GM19395 (cell line): ENCODE measurements around the gene PAPPA2.
A peak's percentile ranks its signal among the peaks of the same experiment; 100 is the strongest.
"Not testable (repeated sequence)": the region's sequence is repeated elsewhere in the genome, so short reads cannot be mapped to it uniquely, and the experiment has no call there.

Experiments
- ATAC-seq: cut with Tn5 transposase; IDR thresholded peaks from one replicate; pipeline ENCODE4 v1.9.1; 2021; ENCODE audit warnings: mild to moderate bottlenecking, moderate library complexity; ENCODE audit not compliant: unreplicated experiment

The PAPPA2 gene

GRCh38 chr1:176545034-176545639 is 82.2 kb downstream of the PAPPA2 start:
- no peak for ATAC-seq

DNA sequence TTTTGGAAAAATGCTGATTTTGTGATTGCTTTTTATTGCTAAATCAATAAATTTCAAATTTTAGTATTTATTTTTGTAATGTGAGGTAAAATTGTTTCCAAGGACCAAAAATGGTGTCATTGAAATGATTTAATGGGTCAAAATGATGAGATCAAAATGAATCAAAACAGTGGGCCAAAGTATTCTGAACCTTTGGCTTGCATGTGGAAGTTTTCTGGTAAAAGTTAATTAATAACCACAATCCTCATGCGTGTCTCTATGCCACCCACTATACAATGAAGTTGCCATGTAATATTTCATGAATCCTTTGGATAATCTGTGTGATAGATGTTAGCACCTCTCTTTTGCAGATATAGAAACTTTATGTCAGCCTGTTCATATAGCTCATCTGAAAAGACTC is 83.8 kb downstream of the PAPPA2 start:
- ATAC-seq: no peak

DNA sequence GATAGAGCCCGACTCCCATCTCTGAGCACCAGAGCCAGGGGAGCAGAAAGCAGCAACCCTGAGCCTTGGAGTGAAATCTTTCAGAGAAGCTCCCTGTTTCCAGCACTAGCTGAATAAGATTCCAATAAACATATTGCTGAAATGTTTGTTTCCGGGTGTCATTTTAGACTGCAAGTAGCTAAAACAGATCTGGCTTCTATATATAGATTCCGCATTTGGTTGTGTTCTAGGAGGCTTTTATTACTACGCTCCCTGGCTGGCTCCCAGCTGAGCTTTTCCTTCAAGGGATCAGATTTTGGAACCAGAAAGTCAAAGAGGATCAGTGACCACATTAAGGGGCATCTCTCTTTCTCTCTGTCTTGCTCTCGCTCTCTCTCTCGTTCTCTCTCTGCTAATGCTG is 88.2 kb downstream of the PAPPA2 start:
- ATAC-seq: no peak

DNA sequence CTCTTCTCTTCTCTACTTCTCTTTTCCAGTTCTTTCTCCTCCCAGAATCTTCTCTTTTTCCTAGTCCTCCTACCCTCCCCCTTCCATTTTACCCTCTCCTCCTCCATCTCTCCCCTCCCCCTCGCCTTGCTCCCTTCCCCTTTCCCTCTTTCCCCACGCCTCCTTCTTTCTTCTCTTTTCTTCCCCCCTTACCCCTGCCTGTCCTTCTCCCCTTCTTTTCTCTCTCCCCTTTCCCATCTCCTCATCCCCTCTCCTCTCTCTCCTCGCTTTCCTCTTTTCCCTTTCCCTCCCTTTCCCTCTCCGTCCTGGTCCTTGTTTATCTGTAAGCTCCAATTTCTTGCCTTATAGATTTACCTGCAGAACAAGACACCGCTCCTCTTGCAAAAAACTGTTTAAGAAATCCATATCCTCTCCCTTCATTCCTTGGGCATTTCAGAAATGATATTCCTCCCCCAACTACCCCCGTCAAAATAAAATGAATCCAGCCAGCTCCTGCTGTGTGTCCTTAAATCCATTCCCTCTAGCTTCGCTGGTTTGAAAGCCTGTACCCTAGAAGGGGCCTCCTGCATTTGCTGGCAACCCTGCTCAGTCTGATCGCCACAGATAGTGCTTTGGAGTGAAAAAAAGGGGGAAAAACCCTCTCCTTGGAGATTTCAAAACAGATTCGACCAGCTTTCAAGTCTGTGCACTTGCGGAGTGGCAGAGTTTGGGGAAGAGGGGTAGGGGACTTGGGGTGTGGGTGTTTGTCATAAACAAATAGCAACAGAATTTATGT is 89.4 kb downstream of the PAPPA2 start:
- no peak for ATAC-seq

DNA sequence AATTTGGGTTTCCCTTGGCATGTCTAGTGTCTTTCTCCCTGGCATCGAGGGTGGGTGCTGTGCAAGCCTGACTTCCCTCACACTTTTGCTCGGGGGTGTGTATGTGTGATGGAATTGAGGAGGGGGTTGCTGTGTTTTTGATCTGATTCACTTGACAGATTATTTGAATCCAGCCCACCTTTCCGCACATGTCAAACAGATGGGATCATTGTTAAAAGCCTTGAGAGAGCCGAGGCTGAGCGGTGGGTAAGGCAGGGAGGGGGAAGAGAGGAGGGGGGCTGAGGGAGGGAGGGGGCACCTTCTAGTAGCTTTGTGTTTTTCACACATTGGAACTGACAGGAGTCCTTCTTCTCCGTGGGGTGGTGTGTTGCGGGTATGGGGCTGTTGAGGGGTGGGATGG is 90.0 kb downstream of the PAPPA2 start:
- ATAC-seq: no peak

GRCh38 chr1:176556288-176556687 is 93.3 kb downstream of the PAPPA2 start:
- no peak for ATAC-seq

GRCh38 chr1:176557543-176558258 is 94.7 kb downstream of the PAPPA2 start:
- ATAC-seq: no peak

DNA sequence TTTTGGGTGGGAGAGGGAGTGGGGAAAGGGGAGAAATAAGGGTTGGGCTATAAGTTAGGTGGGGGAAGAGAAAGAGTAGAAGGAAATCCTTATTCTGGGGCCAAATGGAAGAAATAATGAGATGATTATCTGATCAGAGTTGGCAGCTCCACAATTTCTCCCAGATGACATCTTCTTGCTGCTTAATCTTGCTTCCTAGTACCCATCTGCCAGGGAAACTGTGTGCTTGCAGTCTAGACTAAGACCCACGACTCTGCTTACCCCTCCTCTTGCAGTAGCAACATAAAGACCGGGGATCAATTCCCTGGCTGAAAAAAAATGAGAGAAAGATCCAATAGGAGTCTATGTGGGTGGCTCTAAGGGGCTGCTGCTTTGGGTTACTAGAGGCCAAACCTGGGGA is 95.6 kb downstream of the PAPPA2 start:
- ATAC-seq: no peak

GRCh38 chr1:176559474-176559873 is 96.5 kb downstream of the PAPPA2 start:
- ATAC-seq: no peak

DNA sequence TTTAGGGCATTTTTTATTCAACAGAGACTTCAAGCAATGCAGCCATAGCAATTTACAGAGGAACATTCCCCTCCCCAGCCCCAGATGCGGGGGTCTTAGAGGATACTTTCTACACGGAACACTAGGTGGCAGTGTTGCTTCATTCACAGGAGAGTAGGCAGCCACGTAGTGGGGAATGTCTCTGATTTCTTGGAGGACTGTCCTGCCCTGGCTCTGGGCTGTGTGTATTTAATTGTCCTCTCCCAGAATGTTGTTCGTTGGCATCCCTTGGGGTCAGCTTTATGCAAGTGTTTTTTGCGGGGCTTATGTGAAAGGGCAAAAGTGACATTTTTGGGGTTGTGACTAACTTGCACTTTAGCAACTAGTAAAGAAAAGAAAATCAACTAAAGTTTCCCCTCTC is 96.9 kb downstream of the PAPPA2 start:
- ATAC-seq: peak; percentile 85

GRCh38 chr1:176560681-176561080 is 97.7 kb downstream of the PAPPA2 start:
- no peak for ATAC-seq

DNA sequence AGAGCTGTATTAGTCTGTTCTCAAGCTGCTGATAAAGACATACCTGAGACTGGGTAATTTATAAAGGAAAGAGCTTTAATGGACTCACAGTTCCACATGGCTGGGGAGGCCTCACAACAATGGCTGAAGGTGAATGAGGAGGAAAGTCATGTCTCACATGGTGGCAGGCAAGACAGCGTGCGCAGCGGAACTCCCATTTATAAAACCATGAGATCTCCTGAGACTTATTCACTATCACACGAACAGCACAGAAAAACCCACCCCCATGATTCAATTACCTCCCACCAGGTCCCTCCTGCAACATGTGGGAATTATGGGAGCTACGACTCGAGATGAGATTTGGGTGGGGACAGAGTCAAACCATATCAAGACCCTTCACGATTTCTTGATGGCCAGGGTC is 98.8 kb downstream of the PAPPA2 start:
- ATAC-seq: not testable (repeated sequence)

DNA sequence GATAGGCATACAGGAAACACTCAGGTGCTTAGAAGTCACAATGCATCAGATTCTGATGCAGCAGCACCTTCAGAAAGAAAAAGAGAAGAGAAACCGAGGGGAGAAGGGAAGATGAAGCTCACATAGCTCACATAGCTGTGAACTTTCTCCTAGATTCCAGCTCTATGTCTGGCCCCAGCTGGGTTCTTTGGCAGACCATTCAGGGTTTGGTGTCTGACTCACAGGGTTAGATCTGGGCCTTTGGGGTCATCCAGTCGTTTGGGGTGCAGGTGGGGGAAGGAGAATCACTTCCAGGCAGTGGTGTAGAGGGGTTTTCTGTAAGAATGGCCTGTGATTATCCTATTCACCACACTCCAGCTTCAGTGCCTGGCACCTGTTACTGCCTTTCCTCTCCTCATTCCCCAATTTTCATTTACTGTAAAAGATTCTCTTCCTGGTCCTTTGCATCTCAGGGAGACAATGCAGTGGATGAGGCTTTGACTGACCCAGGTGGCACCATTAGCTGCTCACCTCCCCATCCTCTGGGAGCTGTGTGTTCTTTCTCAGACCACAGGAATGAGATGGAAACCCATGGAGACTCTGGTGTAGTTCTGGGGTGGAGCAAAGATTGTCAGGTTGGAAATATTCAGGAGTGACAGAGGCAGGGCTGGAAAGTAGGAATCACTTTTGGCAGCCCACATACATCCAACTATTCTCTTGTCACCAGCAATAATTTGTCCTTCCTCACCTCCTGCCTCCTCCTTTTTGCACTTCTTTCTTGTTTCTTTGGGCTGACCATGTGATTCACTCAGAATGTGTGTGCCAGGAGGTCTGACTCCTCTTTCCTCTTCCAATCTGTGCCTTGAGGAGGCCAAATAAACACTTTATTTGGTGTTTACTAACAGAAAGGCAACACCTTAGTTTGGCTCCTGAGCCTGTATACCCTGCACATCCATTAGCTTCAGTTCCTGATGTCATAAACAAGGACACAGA is 103.3 kb downstream of the PAPPA2 start:
- ATAC-seq: no peak

DNA sequence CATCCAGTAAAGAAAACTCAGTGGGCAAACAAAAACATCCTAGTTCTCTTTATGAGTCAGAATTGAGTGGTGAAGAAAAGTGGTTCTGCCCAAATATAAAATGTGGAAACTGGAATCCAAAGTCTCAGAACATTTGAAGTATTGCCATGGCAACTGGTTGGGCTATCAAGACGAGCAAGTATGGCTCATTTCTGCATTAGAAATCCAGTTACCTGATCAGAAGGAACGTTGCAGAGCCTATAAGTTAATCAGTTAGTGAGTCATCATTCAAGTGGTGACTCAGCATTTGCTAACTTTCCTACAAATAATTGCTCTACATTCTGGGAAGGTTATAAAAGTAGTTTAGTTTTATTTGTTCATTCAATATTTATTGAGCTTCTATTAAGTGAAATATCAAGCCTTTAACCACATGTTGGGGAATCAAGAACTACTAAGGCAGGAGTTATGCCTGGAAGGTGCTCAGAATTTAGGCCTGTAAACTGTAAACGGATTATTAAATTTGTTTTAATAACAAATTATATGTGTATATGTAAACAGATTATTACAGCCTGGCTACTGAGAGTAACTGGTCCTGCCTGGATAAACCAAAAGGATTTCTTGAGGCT is 104.3 kb downstream of the PAPPA2 start:
- ATAC-seq: no peak

DNA sequence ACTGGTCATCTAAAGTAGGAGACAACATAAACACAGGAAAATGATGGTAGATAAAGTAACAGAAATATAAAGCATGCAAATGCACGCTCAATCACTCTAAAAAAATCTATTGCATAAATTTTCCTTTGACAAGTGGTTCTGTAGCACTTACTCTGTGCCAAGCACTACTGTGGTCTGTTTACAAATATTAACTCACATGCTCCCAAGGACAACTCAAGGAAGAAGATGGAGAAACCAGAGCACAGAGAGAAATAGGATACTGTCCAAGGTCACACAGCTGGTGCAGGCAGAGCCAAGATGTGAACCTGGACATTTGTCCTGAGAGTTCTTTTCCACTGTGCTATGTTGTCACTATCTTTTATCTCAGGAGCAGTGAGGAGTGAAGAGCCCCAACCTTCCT is 105.2 kb downstream of the PAPPA2 start:
- no peak for ATAC-seq

- no peak for ATAC-seq
Measured at GRCh38 chr1:176574756-176575155, 111.8 kb downstream of the PAPPA2 start.

GRCh38 chr1:176575991-176576390 is 113.0 kb downstream of the PAPPA2 start:
- no peak for ATAC-seq

- ATAC-seq: no peak
Measured at GRCh38 chr1:176576670-176577069, 113.7 kb downstream of the PAPPA2 start.

GRCh38 chr1:176577646-176578197 is 114.7 kb downstream of the PAPPA2 start:
- ATAC-seq: no peak

GRCh38 chr1:176579087-176579486 is 116.1 kb downstream of the PAPPA2 start:
- no peak for ATAC-seq
